ENCODE data around the gene KLF5.

GRCh38 chr13:73096638-73097037, 37.8 kb downstream of the KLF5 start:
- TF ChIP-seq RAD21 (IDR thresholded peaks at IDR 0.05; ENCODE audit: low read depth) (no peak), YY1 (IDR thresholded peaks at IDR 0.05; ENCODE audit: low read depth) (no peak), REST (IDR thresholded peaks at IDR 0.05; ENCODE audit: low read depth) (no peak)
